ENCODE data around the gene ARSG. TPM values are rescaled to one million over a fixed set of nuclear protein-coding genes. Genes with fewer than 3 reads are reported as not detected.

The ARSG gene
- total and polyA plus RNA-seq, 2 of the 13 experiments (the other 11 are each of a cell fraction or from before 2014, with no cell fraction given): 3.7 to 15.2 TPM

GRCh38 chr17:68248891-68249290 lies 42.4 kb upstream of the ARSG start:
- TF ChIP-seq BORCS8-MEF2B (CRISPR knock-in tag; IDR thresholded peaks at IDR 0.05) (no peak), REXO4 (CRISPR knock-in tag; IDR thresholded peaks at IDR 0.05; ENCODE audit: borderline replicate concordance) (no peak), FOSL1 (CRISPR knock-in tag; IDR thresholded peaks at IDR 0.05; ENCODE audit: borderline replicate concordance) (no peak), ZNF570 (CRISPR knock-in tag; IDR thresholded peaks at IDR 0.05; ENCODE audit: borderline replicate concordance) (no peak), HCFC1 (IDR thresholded peaks at IDR 0.05; ENCODE audit: low read depth, low read length) (no peak), ZNF230 (CRISPR knock-in tag; IDR thresholded peaks at IDR 0.05) (no peak), ZNF281 (CRISPR knock-in tag; IDR thresholded peaks at IDR 0.05; ENCODE audit: borderline replicate concordance) (no peak), RARA (CRISPR knock-in tag; IDR thresholded peaks at IDR 0.05) (no peak), SATB2 (CRISPR knock-in tag; IDR thresholded peaks at IDR 0.05) (no peak), PRDM15 (CRISPR knock-in tag; IDR thresholded peaks at IDR 0.05) (no peak), DNMT3B (CRISPR knock-in tag; conservative IDR thresholded peaks at IDR 0.05) (no peak), KDM5A (IDR thresholded peaks at IDR 0.05; ENCODE audit: borderline replicate concordance, low read length) (no peak), SP140L (CRISPR knock-in tag; IDR thresholded peaks at IDR 0.05; ENCODE audit: borderline replicate concordance) (no peak), FOXC1 (CRISPR knock-in tag; IDR thresholded peaks at IDR 0.05; ENCODE audit: borderline replicate concordance) (no peak), CHD4 (IDR thresholded peaks at IDR 0.05; ENCODE audit: borderline replicate concordance, low read length) (no peak)
- H3K4me2 ChIP-seq (ENCODE audit: low read depth, low read length): peak overlapping the region; percentile 86
- ChIA-PET CTCF (ENCODE audit: low intra/inter-chr PET ratio, low total read pairs) (no interaction called here), POLR2A (interaction anchor here (1.5 to 3.9 kb wide), 6 partner anchors 65 to 208 kb away, joined by 5 to 53 read pairs (median 12); partner anchors contain the start of gene WIPI1)
- H3K27me3 ChIP-seq (ENCODE audit: control insufficient read depth in 1 of 2, insufficient read depth in 2 of 2, low read length in 2 of 2): no peaks in the 10 kb centered on the region; a peak in 2 of 5 replicates
- no peak overlapping the region for H3K27ac ChIP-seq (ENCODE audit: extremely low read length, insufficient read depth, low read length)
- no peak for DNase-seq (ENCODE audit: low spot score)
- no peak for ATAC-seq
- peaks cover 27% of the 10 kb centered on the region for H3K4me1 ChIP-seq (ENCODE audit: insufficient read depth, low read length)
- peaks cover 0 to 3% of the 10 kb centered on the region in 2 experiments; a peak in 1 of 5 replicates for H3K36me3 ChIP-seq (replicated peaks in 1 of 2; ENCODE audit: control insufficient read depth in 1 of 2, insufficient read depth in 2 of 2, low read length in 2 of 2)
- H3K79me2 ChIP-seq (ENCODE audit: insufficient read depth, low read length): peaks cover 3% of the 10 kb centered on the region
- BruUV-seq (replicated peaks): no TSS peak
- no peak overlapping the region for H2AFZ ChIP-seq (ENCODE audit: low read length)
- peak overlapping the region; percentile 77 to 94 (median 80) for H3K4me3 ChIP-seq (replicated peaks in 1 of 3; ENCODE audit: insufficient read depth in 1 of 3, low read depth in 2 of 3, low read length in 3 of 3)
- in situ Hi-C loops (cut with HindIII; ENCODE audit: extremely low pct_ligation_motif_present, low pct_unique_long_range_greater_than_20kb): no loop called here
- 45% methylated on average over 5 of the region's 5 CpGs for WGBS (ENCODE audit: low lambda C conversion rate)
- intact Hi-C loops (cut with micrococcal nuclease; ENCODE audit: unreplicated experiment): loop anchor here (5.0 kb wide), 1 partner anchor 42 kb away; no protein-coding TSS in a partner anchor
- no peak for FAIRE-seq
- H3K9ac ChIP-seq (ENCODE audit: insufficient read depth, low read depth, low read length): peak overlapping the region; percentile 86
- no peaks in the 10 kb centered on the region for H3K9me3 ChIP-seq (ENCODE audit: low read length)
- H4K20me1 ChIP-seq (ENCODE audit: insufficient read depth, low read length): no peaks in the 10 kb centered on the region
